Skin epidermis (tissue), 12 donors: Measurements from ENCODE around the gene ABCA8.
"Not testable (repeated sequence)": the region's sequence is repeated elsewhere in the genome, so short reads cannot be mapped to it uniquely, and the experiment has no call there.

ENCODE experiments used
- H3K27ac ChIP-seq, 21 experiments: fragments of 200-600 bp; sonication (generic) in 11 of 21; one replicate each; pipeline ENCODE4 v1.5.0; 2020; ENCODE audit warnings: mild to moderate bottlenecking in 3 of 21, inconsistent platforms in 2 of 21, moderate library complexity in 2 of 21
- H3K4me3 ChIP-seq, 7 experiments: fragments of 200-600 bp; sonication (generic) in 2 of 7; one replicate each; pipeline ENCODE4 v1.5.0; 2020; ENCODE audit warnings: inconsistent platforms in 2 of 7, mild to moderate bottlenecking in 2 of 7, moderate library complexity in 1 of 7

ABCA8 gene, protein sequence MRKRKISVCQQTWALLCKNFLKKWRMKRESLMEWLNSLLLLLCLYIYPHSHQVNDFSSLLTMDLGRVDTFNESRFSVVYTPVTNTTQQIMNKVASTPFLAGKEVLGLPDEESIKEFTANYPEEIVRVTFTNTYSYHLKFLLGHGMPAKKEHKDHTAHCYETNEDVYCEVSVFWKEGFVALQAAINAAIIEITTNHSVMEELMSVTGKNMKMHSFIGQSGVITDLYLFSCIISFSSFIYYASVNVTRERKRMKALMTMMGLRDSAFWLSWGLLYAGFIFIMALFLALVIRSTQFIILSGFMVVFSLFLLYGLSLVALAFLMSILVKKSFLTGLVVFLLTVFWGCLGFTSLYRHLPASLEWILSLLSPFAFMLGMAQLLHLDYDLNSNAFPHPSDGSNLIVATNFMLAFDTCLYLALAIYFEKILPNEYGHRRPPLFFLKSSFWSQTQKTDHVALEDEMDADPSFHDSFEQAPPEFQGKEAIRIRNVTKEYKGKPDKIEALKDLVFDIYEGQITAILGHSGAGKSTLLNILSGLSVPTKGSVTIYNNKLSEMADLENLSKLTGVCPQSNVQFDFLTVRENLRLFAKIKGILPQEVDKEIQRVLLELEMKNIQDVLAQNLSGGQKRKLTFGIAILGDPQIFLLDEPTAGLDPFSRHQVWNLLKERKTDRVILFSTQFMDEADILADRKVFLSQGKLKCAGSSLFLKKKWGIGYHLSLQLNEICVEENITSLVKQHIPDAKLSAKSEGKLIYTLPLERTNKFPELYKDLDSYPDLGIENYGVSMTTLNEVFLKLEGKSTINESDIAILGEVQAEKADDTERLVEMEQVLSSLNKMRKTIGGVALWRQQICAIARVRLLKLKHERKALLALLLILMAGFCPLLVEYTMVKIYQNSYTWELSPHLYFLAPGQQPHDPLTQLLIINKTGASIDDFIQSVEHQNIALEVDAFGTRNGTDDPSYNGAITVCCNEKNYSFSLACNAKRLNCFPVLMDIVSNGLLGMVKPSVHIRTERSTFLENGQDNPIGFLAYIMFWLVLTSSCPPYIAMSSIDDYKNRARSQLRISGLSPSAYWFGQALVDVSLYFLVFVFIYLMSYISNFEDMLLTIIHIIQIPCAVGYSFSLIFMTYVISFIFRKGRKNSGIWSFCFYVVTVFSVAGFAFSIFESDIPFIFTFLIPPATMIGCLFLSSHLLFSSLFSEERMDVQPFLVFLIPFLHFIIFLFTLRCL (N-terminal part only)

DNA sequence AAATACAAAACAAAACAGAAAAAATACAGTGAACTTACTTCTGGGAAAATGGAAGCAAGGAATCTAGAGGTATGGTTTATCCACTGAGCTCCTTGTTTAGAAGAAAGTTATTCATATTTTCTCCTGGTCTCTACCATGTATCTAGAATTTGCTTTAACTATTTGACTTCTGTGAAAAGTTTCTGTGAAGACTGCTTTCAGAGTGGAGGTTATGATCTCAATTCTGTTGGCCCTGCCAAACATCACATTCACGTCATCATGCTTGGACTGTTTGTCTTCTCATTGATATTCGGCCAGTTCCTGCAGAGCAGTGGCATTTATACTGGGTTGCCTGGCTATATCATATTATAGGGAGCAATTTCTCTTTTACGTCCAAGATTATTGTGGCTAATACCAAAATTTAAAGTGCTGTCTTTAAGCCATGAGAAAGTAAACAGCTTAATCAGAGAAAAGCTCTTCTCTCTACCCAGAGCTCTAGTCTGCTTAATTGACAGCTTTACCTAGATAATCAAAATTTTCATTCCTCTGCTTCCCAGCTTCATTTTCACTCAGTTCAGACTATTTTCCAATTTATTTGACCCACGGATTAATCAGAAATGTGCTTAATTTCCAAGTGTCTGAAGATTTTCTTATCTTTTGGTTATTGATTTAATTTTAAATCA lies at the start of gene ABCA8:
ABCA8 (minus strand) TSS at position 212 of the 661 bp plus-strand sequence. CDS start 13,358 bp downstream, outside the sequence.
- Histone ChIP-seq H3K4me3 (peak within 1 kb of the TSS in 2 of 7 experiments; percentile 19 to 24), H3K27ac (peak within 1 kb of the TSS in 4 of 21 experiments; percentile 0 to 53 (median 15))

DNA sequence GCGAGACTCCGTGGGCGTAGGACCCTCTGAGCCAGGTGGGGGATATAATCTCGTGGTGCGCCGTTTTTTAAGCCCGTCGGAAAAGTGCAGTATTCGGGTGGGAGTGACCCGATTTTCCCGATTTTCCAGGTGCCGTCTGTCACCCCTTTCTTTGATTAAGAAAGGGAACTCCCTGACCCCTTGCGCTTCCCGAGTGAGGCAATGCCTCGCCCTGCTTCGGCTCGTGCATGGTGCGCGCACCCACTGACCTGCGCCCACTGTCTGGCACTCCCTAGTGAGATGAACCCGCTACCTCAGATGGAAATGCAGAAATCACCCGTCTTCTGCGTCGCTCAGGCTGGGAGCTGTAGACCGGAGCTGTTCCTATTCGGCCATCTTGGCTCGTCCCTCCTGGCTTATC lies 49.6 kb upstream of the ABCA8 start:
- not testable (repeated sequence) for H3K4me3 ChIP-seq, H3K27ac ChIP-seq

DNA sequence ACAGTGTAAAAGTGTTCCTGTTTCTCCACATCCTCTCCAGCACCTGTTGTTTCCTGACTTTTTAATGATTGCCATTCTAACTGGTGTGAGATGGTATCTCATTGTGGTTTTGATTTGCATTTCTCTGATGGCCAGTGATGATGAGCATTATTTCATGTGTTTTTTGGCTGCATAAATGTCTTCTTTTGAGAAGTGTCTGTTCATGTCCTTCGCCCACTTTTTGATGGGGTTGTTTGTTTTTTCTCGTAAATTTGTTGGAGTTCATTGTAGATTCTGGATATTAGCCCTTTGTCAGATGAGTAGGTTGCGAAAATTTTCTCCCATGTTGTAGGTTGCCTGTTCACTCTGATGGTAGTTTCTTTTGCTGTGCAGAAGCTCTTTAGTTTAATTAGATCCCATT lies 44.6 kb upstream of the ABCA8 start:
- H3K27ac ChIP-seq, H3K4me3 ChIP-seq: not testable (repeated sequence)

DNA sequence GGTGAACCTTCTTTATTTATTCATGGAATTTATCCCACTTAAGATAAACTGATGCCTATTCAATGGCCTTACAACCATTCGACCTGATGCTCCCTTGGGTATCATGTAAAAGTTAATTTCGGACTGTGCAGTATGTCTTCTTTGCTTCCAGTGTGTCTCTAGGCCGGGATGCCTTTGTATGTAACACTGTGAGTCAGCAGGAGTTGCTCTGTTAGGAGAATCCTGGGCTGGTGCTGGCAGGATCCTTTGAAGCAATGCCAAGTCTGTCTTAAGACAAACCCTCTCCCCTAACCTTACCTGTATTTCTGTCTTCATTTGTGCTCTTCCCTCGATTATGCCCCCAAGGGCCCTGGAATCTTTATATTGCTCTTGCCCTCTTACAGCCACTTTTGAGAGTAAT lies 37.9 kb upstream of the ABCA8 start:
- Histone ChIP-seq H3K27ac (no peak overlapping the region), H3K4me3 (no peak overlapping the region)

DNA sequence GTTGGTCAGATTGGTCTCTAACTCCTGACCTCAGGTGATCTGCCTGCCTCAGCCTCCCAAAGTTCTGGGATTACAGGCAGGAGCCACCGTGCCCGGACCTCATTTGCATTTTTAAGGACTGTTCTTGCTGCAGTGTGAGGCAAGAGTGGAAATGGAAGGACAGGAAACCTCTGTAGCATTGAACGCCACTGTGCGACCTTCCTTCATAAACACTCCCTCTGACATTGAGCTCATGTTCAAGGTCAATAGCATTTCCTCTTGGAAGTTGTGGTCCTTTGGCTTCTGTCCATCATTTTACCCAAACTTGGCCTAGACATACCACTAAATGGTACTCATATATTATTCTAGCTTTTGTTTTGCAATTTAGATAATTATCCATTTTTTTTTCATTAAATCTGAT lies 32.8 kb upstream of the ABCA8 start:
- Histone ChIP-seq H3K4me3 (no peak overlapping the region), H3K27ac (no peak overlapping the region)

DNA sequence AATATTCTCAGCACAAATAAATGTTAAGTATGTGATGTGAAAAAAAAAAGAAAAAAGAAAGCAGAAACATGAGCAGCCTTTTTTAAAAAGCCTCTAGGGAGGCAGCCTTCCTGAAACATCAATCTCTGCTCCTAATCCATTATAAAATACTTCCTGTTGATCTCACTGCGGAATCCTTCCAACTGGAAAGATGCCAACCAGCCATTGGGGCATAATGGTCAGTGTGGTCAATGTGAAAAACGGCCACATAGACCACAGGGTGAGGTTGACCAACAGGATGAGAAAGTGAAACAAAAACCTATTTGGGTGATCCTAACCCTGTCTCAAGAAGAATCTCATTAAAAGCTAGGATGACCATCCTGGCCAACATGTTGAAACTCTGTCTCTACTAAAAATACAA lies 26.1 kb upstream of the ABCA8 start:
- Histone ChIP-seq H3K27ac (peak overlapping the region in 1 of 21 experiments; percentile 17), H3K4me3 (no peak overlapping the region)

DNA sequence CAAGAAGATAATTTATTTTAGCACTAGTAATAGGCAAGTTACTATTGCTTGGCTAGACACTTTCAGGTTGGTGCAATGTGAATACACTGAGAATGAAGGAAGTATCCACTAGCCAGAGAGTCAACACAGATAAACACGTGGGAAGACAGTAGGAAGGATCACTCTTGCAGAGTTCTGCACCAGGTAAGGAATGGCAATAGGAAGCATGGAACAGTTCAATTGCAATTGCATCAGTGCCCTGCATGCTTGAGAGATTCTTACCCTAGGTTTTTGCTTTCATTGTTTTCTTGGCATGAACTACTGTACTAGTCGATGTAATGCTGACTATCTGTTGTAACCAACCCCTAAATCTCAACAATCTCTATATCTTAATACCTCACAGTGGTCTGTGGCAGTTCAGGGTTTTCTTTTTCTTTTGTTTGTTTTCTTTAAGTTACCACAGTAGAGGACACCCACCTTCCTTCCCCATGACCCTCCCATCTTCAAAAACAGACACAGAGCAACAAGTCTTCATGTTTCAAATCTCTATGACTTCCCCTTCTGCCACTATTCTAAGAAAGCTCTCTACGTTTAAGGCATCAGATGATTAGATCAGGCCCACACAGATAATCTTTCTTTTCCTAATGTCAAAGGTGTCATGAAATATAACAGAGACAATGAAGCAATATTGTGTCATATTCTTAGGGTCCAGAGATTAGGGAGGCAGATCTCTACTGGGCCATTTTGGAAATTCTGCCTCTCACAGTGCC lies 18.1 kb upstream of the ABCA8 start:
- H3K27ac ChIP-seq = no peak overlapping the region
- H3K4me3 ChIP-seq = no peak overlapping the region

DNA sequence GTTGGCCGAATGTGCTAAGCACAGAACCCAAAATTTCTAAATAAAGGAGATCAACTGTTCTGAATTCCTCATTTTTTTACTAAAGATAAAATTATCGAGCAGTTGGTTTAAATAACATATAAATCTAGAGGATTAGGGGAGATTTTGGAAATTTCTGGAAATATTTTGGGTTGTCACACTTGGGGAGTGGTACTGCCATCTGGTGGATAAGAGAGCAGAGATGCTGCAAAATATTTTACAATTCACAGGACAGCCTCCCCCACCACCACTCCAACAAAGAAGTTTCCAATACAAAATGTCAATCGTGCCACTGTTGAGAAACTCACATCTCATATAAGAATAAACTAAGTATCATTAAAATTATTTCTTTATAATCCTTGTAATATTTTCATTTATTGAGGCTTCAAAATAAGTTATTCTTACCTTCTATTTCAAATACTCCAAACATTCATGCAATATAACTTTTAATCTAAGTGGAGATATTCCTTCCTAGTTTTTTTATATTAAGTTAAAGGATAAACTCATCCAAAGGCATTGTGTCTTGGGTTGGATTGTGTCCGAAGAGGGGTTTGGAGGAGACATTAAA lies 17.0 kb upstream of the ABCA8 start:
- H3K27ac ChIP-seq = no peak overlapping the region

DNA sequence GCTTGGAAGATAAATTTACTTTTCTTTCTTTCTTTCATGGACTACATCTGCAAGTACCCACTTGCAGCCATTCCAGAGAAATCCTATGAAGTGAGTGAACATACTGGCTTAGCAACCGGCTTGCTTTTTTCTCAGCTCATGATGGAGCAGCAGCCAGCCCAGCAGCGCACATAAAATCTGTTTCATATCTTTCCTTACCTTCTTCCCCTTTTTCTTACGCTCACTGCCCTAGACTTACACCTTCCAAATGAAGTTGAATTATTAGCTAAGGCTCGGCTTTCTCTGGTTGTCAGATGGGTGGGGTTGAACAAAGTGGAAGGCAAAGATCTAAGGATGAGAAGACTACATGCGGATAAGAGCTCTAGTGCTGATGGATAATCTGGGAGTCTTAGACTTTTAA lies 13.9 kb upstream of the ABCA8 start:
- H3K4me3 ChIP-seq = no peak overlapping the region
- no peak overlapping the region for H3K27ac ChIP-seq

More for the DNA sequence above, 17.0 kb upstream of the ABCA8 start:
- H3K4me3 ChIP-seq = no peak overlapping the region

DNA sequence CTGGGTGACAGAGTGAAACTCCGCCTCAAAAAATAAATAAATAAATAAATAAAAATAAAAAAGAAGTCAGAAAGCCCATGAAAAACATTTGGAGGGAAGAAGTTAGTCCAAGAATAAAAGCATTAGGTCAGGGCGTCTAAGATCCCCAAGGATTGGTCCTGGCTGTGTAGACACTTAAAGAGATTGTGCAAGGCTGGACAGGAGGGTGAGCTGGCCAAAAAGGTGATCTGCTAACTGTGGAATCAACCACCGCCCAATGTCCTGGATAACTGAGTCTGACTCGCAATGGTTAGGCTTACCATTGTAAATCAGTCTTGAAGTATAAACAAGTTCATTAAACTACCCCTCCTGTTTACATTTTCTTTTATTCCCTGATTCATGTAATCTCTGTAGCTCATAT lies 8.8 kb upstream of the ABCA8 start:
- Histone ChIP-seq H3K4me3 (no peak overlapping the region), H3K27ac (no peak overlapping the region)

DNA sequence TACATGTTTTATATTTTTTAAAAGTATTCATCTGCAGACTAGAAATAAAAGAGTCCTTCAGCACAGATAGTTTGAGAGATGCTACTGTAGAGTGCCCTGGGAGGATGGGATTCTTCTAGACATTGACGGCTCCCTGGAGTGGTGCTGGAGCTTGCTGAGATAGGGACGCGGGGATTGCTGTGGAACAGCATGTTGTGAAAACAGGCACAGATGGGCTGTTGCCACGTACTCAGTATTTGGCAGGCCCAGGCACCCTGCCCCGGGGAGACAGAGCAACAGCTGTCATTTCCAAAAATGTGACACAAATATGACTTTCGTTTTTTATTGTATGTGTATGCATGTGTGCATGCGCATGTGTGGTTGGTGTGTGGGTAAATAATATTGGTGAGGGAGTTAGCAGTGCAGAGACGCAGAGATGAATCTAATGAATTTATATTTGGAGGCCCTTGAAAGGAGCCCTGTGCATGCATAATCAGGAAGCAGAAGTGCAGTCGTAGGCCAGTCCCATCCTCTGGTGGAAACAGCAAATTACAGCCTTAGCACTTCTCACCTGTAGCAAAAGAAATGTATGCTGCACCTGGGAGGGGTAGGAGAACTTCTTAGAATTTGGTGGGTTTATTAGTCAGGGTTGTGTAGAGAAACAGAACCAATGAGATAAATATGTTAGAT lies 6.2 kb upstream of the ABCA8 start:
- no peak overlapping the region for H3K4me3 ChIP-seq
- no peak overlapping the region for H3K27ac ChIP-seq

DNA sequence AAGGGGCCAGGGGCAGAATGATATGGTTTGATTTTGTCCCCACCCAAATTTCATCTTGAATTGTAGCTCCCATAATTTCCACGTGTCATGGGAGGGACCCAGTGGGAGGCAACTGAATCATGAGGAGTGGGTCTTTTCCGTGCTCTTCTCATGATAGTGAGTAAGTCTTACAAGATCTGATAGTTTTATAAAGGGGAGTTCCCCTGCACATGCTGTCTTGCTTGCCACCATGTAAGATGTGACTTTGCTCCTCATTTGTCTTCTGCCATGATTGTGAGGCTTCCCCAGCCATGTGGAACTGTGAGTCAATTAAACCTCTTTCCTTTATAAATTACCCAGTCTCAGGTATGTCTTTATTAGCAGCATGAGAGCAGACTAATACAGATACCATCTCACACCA lies 3.9 kb upstream of the ABCA8 start:
- H3K4me3 ChIP-seq, H3K27ac ChIP-seq: not testable (repeated sequence)

DNA sequence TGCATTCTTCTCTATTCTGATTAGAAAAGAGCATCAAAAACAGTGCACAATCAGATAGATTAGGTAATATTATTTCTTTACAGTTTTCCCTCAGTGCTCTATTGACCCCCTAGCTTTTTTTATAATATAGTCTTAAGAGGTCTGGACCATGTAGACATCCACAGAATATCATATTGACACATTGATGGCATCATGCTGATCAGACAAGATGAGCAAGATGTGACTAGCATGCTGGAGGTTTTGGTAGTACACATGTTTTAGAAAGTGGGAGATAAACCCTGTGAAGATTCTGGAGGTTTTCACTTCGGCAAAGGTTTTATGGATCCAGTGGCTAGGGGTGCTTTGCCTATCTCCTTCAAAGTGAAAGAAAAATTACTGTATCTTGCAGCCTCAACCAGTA lies 2.8 kb upstream of the ABCA8 start:
- Histone ChIP-seq H3K27ac (no peak overlapping the region), H3K4me3 (no peak overlapping the region)

DNA sequence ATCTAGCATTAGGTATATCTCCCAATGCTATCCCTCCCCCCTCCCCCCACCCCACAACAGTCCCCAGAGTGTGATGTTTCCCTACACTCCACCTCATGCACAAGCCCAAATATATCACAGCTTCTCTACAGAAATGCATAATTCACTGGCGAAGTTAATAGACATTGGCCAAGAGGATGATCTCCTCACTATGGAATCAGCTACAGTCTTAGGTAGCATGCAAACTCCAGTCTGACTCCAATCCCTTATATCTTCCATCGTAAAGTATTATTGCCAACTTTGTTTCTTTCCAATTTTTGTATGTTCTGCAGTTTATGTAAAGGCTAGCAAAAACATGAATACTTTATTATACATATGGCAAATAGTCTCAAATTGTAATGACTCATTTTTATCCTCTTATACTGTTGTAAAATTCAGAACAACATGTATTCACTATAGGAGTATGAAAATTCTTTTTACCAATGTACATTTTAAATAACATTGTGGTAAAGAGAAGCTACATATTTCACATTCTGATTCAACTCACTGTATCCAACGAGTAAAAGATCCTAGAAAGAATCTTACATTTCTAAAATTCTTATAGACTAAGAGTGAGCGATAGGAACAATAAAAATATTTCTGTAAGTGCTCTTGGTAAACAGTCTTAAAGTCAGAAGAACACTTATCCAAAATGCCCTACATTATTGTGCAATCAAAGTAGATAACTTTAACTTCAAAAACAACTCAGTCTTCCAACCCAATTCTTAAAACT lies 871 bp downstream of the ABCA8 start:
- Histone ChIP-seq H3K27ac (peak overlapping the region in 3 of 21 experiments; percentile 0 to 17 (median 13)), H3K4me3 (peak overlapping the region in 2 of 7 experiments; percentile 19 to 24)

DNA sequence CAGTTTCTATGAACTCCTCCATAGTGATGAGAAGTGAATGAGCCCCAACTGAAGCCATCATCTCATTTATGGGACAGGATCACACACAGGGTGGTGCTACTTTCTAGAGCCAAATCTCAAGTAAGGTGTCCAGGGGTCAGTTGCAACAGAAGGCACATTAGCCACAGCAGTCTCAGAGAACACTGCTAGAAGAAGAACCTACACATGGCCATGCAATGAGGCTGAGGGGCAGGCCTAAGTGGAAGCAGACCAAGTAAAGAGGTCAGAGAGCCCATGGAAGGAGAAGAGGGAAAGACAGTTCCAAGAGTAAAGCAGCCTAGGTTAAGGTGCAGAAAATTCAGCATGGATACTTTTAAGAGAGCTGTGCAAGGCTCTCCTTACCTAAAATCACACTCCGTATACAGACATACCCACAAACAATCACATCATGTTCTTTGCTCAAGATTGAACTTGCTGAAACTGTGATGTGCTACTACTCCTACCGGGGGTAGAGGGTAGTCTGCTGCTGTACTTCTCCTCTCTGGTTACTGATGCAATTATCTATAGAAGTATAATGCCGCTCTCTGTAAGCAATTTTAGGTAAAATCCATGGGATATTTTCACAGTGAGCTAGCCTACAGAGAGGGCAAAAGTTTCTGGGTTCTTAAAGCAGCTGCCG lies 1.7 kb downstream of the ABCA8 start:
- H3K4me3 ChIP-seq = peak overlapping the region in 1 of 7 experiments; percentile 24
- peak overlapping the region in 1 of 21 experiments; percentile 32 for H3K27ac ChIP-seq

DNA sequence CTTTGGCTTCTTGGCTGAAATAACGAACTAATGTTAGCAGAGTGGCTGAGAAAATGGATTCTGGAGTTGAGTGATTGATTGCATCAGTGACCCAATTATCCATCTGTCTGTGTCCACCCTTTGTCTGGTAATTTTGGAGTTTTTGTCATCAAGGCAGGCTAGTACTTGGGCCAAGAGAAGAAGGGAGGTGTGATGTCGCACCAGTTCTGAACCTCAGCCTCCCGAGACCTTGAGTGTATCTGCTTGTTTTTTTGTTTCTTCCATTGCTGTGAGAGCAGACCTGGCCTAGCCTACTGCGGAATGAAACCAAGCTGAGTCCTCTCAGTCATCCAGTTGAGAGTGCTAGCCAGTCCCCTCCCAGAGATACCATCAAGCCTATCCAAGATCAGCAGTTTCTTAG lies 4.5 kb downstream of the ABCA8 start:
- H3K4me3 ChIP-seq = no peak overlapping the region
- H3K27ac ChIP-seq = no peak overlapping the region

DNA sequence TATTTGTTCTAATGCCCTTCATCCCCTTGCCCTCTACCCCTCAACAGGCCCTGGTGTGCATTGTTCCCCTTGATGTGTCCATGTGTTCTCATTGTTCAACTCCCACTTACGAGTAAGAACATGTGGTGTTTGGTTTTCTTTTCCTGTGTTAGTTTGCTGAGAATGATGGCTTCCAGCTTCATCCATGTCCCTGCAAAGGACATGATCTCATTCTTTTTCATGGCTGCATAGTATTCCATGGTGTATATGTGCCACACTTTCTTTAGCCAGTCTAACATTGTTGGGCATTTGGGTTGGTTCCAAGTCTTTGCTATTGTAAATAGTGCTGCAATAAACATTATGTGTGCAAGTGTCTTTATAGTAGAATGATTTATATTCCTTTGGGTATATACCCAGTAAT lies 7.3 kb downstream of the ABCA8 start:
- not testable (repeated sequence) for H3K27ac ChIP-seq, H3K4me3 ChIP-seq
